Measurements from ENCODE around the gene NOTO.
"Not testable (repeated sequence)": the region's sequence is repeated elsewhere in the genome, so short reads cannot be mapped to it uniquely, and the experiment has no call there.

Gene NOTO

DNA sequence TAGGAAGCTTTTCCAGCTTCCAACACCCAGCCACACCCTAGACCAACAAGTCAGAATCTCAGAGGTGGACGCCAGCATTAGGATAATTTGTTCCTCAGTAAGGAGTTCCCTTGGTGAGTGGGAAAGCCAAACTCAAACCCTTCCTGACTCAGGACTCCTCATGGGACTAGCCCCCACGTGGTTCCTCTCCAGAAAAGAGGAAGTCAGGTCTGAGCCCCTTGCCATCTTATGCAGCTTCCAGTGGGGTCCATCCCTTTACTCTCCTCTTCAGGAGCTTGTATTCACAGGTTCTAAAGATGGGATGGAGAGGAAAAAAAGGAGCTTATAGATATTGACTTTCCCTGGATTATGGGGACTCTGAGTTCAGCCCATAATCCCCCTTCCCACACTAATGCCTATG, 14.8 kb upstream of the NOTO start:
- ChIA-PET CTCF (no interaction called here), POLR2A (no interaction called here)
- no peak for DNase-seq (ENCODE audit: extremely low spot score)
- TF ChIP-seq TARDBP (IDR thresholded peaks at IDR 0.05) (no peak), BHLHE40 (IDR thresholded peaks at IDR 0.05; ENCODE audit: borderline replicate concordance) (no peak), ZNF384 (IDR thresholded peaks at IDR 0.05) (no peak), CTBP1 (IDR thresholded peaks at IDR 0.05; ENCODE audit: borderline replicate concordance) (no peak), SP1 (IDR thresholded peaks at IDR 0.05) (no peak), FOXM1 (IDR thresholded peaks at IDR 0.05; ENCODE audit: borderline replicate concordance) (no peak), SUZ12 (IDR thresholded peaks at IDR 0.05) (no peak), ELF4 (IDR thresholded peaks at IDR 0.05) (no peak), ARNT (IDR thresholded peaks at IDR 0.05) (no peak), HDGF (IDR thresholded peaks at IDR 0.05; ENCODE audit: borderline replicate concordance) (no peak), LEF1 (IDR thresholded peaks at IDR 0.05; ENCODE audit: borderline replicate concordance) (no peak), L3MBTL2 (conservative IDR thresholded peaks at IDR 0.05) (no peak), FOXA1 (IDR thresholded peaks at IDR 0.05) (no peak), FOXK2 (IDR thresholded peaks at IDR 0.05) (no peak), NFRKB (IDR thresholded peaks at IDR 0.05) (no peak)
- TF ChIP-seq, protein P1, sequence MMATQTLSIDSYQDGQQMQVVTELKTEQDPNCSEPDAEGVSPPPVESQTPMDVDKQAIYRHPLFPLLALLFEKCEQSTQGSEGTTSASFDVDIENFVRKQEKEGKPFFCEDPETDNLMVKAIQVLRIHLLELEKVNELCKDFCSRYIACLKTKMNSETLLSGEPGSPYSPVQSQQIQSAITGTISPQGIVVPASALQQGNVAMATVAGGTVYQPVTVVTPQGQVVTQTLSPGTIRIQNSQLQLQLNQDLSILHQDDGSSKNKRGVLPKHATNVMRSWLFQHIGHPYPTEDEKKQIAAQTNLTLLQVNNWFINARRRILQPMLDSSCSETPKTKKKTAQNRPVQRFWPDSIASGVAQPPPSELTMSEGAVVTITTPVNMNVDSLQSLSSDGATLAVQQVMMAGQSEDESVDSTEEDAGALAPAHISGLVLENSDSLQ (IDR thresholded peaks at IDR 0.05), result no peak

DNA sequence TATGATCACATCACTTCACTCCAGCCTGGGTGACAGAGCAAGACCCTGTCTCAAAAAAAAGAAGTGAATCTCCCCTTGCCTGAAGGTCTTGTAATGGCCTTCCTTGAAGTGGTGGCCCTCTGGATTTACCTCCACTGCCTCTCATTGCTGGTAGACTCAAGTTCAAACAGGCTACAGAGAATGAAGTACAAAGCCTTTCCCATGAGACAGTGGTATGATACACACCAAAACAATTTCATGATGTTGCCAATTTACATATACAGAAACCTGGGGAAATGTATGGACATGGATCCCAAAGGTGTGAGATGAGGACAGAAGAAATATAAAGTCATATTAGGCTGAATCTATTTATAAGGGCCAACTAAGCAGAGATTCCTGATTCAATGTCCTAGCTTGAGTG, 4.8 kb upstream of the NOTO start:
- ChIA-PET POLR2A (no interaction called here), CTCF (no interaction called here)
- DNase-seq (ENCODE audit: extremely low spot score), result no peak
- TF ChIP-seq FOXM1 (IDR thresholded peaks at IDR 0.05; ENCODE audit: borderline replicate concordance), result no peak
- no peak for TF ChIP-seq CTBP1 (IDR thresholded peaks at IDR 0.05; ENCODE audit: borderline replicate concordance)
- no peak for TF ChIP-seq TARDBP (IDR thresholded peaks at IDR 0.05)
- no peak for TF ChIP-seq L3MBTL2 (conservative IDR thresholded peaks at IDR 0.05)
- no peak for TF ChIP-seq ZNF384 (IDR thresholded peaks at IDR 0.05)
- no peak for TF ChIP-seq HDGF (IDR thresholded peaks at IDR 0.05; ENCODE audit: borderline replicate concordance)
- TF ChIP-seq SP1 (IDR thresholded peaks at IDR 0.05), result no peak
- TF ChIP-seq NFRKB (IDR thresholded peaks at IDR 0.05), result no peak
- TF ChIP-seq, protein P1 (IDR thresholded peaks at IDR 0.05), result no peak
- TF ChIP-seq ARNT (IDR thresholded peaks at IDR 0.05), result no peak
- TF ChIP-seq BHLHE40 (IDR thresholded peaks at IDR 0.05; ENCODE audit: borderline replicate concordance), result no peak
- TF ChIP-seq FOXA1 (IDR thresholded peaks at IDR 0.05), result no peak
- TF ChIP-seq FOXK2 (IDR thresholded peaks at IDR 0.05), result no peak
- no peak for TF ChIP-seq SUZ12 (IDR thresholded peaks at IDR 0.05)
- no peak for TF ChIP-seq ELF4 (IDR thresholded peaks at IDR 0.05)

DNA sequence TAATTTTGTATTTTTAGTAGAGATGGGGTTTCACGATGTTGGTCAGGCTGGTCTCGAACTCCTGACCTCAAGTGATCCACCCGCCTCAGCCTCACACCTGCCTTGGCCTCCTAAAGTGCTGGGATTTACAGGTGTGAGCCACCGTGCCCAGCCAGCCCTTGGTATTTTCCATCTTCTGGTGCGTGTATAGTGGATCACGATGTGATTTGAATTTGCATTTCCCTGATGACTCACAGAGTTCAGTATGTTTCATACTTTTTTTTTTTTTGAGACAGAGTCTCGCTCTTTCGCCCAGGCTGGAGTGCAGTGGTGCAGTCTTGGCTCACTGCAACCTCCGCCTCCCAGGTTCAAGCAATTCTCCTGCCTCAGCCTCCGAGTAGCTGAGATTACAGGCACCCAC, 2.1 kb upstream of the NOTO start:
- DNase-seq (ENCODE audit: extremely low spot score); POLR2A ChIA-PET; CTCF ChIA-PET: not testable (repeated sequence)

- CTCF ChIA-PET, result no interaction called here
- TF ChIP-seq ELF4 (IDR thresholded peaks at IDR 0.05) (no peak), ZNF384 (IDR thresholded peaks at IDR 0.05) (no peak), HDGF (IDR thresholded peaks at IDR 0.05; ENCODE audit: borderline replicate concordance) (no peak), ARNT (IDR thresholded peaks at IDR 0.05) (no peak), TARDBP (IDR thresholded peaks at IDR 0.05) (no peak), FOXK2 (IDR thresholded peaks at IDR 0.05) (no peak), FOXM1 (IDR thresholded peaks at IDR 0.05; ENCODE audit: borderline replicate concordance) (no peak), SUZ12 (IDR thresholded peaks at IDR 0.05) (no peak), SP1 (IDR thresholded peaks at IDR 0.05) (no peak)
- TF ChIP-seq, protein P1 (IDR thresholded peaks at IDR 0.05), result no peak
- POLR2A ChIA-PET, result no interaction called here
- no peak for DNase-seq (ENCODE audit: extremely low spot score)
Measured at GRCh38 chr2:73203055-73203681, 794 bp downstream of the NOTO start.

- ChIA-PET CTCF (no interaction called here), POLR2A (no interaction called here)
- TF ChIP-seq CTBP1 (IDR thresholded peaks at IDR 0.05; ENCODE audit: borderline replicate concordance), result no peak
- no peak for TF ChIP-seq TARDBP (IDR thresholded peaks at IDR 0.05)
- TF ChIP-seq NFRKB (IDR thresholded peaks at IDR 0.05), result no peak
- no peak for TF ChIP-seq SP1 (IDR thresholded peaks at IDR 0.05)
- TF ChIP-seq FOXK2 (IDR thresholded peaks at IDR 0.05), result no peak
- no peak for TF ChIP-seq ZNF384 (IDR thresholded peaks at IDR 0.05)
- no peak for TF ChIP-seq FOXM1 (IDR thresholded peaks at IDR 0.05; ENCODE audit: borderline replicate concordance)
Measured at GRCh38 chr2:73205611-73206010, 3.2 kb downstream of the NOTO start.

DNA sequence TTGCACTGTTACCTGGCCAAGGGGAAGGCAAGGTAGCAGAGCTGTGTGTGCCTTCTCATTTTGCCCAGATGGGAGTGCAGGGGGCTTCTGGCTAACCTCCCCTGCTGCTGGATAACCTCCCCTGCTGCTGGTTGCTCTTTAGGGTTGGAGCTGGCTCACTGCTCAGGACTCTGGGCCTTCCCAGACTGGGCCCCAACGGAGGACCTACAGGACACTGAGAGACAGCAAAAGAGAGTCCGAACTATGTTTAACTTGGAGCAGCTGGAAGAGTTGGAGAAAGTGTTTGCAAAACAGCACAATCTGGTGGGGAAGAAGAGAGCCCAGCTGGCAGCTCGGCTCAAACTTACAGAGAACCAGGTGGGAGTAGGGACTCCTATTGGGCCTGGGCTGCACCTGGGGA, 5.9 kb downstream of the NOTO start:
- ChIA-PET POLR2A (no interaction called here), CTCF (no interaction called here)
- no peak for TF ChIP-seq FOXM1 (IDR thresholded peaks at IDR 0.05; ENCODE audit: borderline replicate concordance)
- TF ChIP-seq FOXA1 (IDR thresholded peaks at IDR 0.05), result no peak
- TF ChIP-seq TARDBP (IDR thresholded peaks at IDR 0.05), result no peak
- no peak for TF ChIP-seq L3MBTL2 (conservative IDR thresholded peaks at IDR 0.05)
- TF ChIP-seq CTBP1 (IDR thresholded peaks at IDR 0.05; ENCODE audit: borderline replicate concordance), result no peak
- no peak for TF ChIP-seq LEF1 (IDR thresholded peaks at IDR 0.05; ENCODE audit: borderline replicate concordance)
- TF ChIP-seq ARNT (IDR thresholded peaks at IDR 0.05), result no peak
- no peak for TF ChIP-seq NFRKB (IDR thresholded peaks at IDR 0.05)
- TF ChIP-seq HDGF (IDR thresholded peaks at IDR 0.05; ENCODE audit: borderline replicate concordance), result no peak
- no peak for DNase-seq (ENCODE audit: extremely low spot score)

More at GRCh38 chr2:73205611-73206010, 3.2 kb downstream of the NOTO start:
- no peak for DNase-seq (ENCODE audit: extremely low spot score)

Measured in HEK293T (cell line).